Activated CD8-positive, alpha-beta T cell treated with anti-CD3 and anti-CD28 coated beads, Interleukin-2, amount 10 ng/mL, durations not matched to agents 7 days and 5 days (primary cell): ENCODE measurements around the gene DERA. TPM values are rescaled to one million over a fixed set of nuclear protein-coding genes. Genes with fewer than 3 reads are reported as not detected.

Experiments used
- ATAC-seq: fragments of 150-1000 bp; cut with Tn5 transposase; one replicate; pipeline ENCODE4 v1.10.0; 2021; ENCODE audit warnings: moderate library complexity
- CTCF ChIA-PET: fragments of 350-600 bp; sonication (Branson Sonifier 250); formaldehyde crosslinking; loops from one replicate; lab custom pipeline; 2021; ENCODE audit warnings: antibody characterized with exemption; lab: Charles Lee
- POLR2A ChIA-PET: fragments of 350-600 bp; sonication (Branson Sonifier 250); formaldehyde crosslinking; loops from one replicate; lab custom pipeline; 2021; ENCODE audit warnings: antibody characterized with exemption; lab: Charles Lee
- DNase-seq: peaks from one replicate; pipeline ENCODE4 v3.0.0-alpha.2; 2020
- H3K27ac Mint-ChIP-seq: one replicate; pipeline ENCODE4 v1.8.0; 2021; ENCODE audit warnings: mild to moderate bottlenecking, mixed read lengths
- H3K27me3 Mint-ChIP-seq: one replicate; pipeline ENCODE4 v1.8.0; 2021; ENCODE audit warnings: low read depth, mixed read lengths
- H3K36me3 Mint-ChIP-seq: one replicate; pipeline ENCODE4 v1.8.0; 2021; ENCODE audit warnings: low read depth, mixed read lengths
- H3K4me1 Mint-ChIP-seq: one replicate; pipeline ENCODE4 v1.8.0; 2021; ENCODE audit warnings: low read depth, mixed read lengths
- H3K4me3 Mint-ChIP-seq: one replicate; pipeline ENCODE4 v1.8.0; 2021; ENCODE audit warnings: mild to moderate bottlenecking, mixed read lengths
- H3K9me3 Mint-ChIP-seq: one replicate; pipeline ENCODE4 v1.8.0; 2022; ENCODE audit warnings: mixed read lengths; ENCODE audit not compliant: insufficient read depth
- total RNA-seq, 2 experiments: library from RNA; stranded (reverse); gene quantifications; one replicate each; pipeline ENCODE4 v1.2.3, GENCODE V29; 2021

DERA gene
- total RNA-seq, 2 experiments from 2014 or later = 23.1 to 27.7 TPM

DNA sequence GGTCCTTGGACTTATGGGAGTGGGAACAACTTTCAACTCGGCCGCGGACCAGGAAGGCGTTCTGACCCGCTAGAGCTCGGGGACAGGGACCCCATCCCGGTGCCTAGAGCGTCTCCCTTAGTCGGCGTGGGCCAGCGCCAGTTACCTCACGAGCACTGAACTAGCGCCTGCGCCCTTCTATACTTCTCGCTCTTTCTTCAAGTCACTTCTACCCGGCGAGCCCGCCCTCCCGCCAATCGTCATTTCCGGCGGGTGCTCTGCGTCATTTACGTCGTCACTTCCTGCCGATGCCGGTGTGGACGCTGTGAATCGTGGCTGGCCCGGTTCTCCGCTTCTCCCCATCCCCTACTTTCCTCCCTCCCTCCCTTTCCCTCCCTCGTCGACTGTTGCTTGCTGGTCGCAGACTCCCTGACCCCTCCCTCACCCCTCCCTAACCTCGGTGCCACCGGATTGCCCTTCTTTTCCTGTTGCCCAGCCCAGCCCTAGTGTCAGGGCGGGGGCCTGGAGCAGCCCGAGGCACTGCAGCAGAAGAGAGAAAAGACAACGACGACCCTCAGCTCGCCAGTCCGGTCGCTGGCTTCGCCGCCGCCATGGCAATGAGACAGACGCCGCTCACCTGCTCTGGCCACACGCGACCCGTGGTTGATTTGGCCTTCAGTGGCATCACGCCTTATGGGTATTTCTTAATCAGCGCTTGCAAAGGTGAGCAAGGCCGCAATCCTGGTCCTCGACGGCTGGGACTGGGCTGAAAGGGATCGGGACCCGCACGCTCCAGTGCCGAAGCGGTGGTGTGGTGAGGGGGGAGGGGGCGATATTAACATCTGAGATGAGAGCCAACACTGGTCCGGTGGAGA is 28.8 kb upstream of the DERA start, which contains the start of gene STRAP:
TSS of gene STRAP (plus strand) at position 270 of the 854 bp plus-strand sequence. CDS start at position 591, 321 bp downstream.
- H3K4me1 Mint-ChIP-seq = peaks cover 44% of the 10 kb centered on the region
- H3K4me3 Mint-ChIP-seq = peak within 1 kb of the TSS; percentile 93
- peaks cover 32% of the 10 kb centered on the region for H3K36me3 Mint-ChIP-seq
- CTCF ChIA-PET = interaction anchor here (1.0 to 2.5 kb wide), 7 partner anchors 16 to 350 kb away, joined by 3 to 17 read pairs (median 6); partner anchors contain the start of gene DERA
- POLR2A ChIA-PET = interaction anchor here (0.6 to 1.8 kb wide), 10 partner anchors 11 to 1290 kb away, joined by 3 to 6 read pairs (median 3); partner anchors contain the start of gene DERA
- DNase-seq (peak; percentile 96), ATAC-seq (peak; percentile 96)
- H3K9me3 Mint-ChIP-seq = no peaks in the 10 kb centered on the region
- H3K27me3 Mint-ChIP-seq = no peaks in the 10 kb centered on the region
- H3K27ac Mint-ChIP-seq = peak within 1 kb of the TSS; percentile 100

- no peak for DNase-seq
- Mint-ChIP-seq H3K4me3 (peak overlapping the region; percentile 93), H3K9me3 (no peaks in the 10 kb centered on the region), H3K4me1 (peaks cover 46% of the 10 kb centered on the region), H3K36me3 (peaks cover 33% of the 10 kb centered on the region), H3K27me3 (no peaks in the 10 kb centered on the region), H3K27ac (peak overlapping the region; percentile 100)
- ATAC-seq = no peak
- CTCF ChIA-PET = interaction anchor here (1.0 to 2.5 kb wide), 5 partner anchors 15 to 299 kb away, joined by 3 to 17 read pairs (median 8); partner anchors contain the start of gene DERA
- POLR2A ChIA-PET = interaction anchor here (0.6 to 1.2 kb wide), 6 partner anchors 7 to 328 kb away, joined by 3 to 6 read pairs (median 4); no protein-coding TSS in a partner anchor
Observed at GRCh38 chr12:15883536-15883935, 27.6 kb upstream of the DERA start.

DNA sequence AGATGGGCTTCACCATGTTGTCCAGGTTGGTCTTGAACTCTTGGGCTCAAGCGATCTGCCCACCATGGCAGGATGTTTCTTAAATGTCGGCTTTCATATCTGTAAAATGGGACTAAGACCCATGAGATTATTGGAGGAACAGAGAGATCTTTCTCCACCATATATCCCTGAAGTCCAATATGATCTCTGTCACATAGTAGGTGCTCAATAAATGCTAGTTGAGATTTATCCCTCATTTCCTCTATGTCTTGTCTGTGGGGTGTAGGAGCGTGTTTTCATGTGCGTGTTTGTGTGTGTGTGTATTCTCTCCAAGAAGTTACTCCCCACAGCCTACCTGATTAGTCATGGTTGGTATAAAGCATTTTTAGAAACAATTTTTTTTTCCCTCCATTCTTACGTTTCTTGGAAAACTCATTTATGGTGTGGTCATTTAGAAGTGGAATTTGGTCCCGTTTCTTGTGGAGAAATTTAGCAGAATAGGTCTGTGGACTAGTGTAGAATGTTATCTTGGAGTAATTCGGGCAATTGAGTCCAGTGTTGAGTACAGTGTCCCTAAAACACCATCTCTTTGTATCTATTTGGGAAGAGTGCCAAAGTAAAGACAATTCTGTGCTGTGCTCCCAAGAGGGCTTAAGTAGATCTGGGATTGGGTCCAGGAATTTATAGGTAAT is 24.6 kb upstream of the DERA start:
- ATAC-seq (no peak), DNase-seq (no peak)
- ChIA-PET CTCF (interaction anchor here (4.7 kb wide), 1 partner anchor 12 kb away, joined by 32 read pairs; no protein-coding TSS in a partner anchor), POLR2A (no interaction called here)
- H3K27me3 Mint-ChIP-seq = no peaks in the 10 kb centered on the region
- H3K9me3 Mint-ChIP-seq = no peaks in the 10 kb centered on the region
- peaks cover 47% of the 10 kb centered on the region for H3K36me3 Mint-ChIP-seq
- peaks cover 48% of the 10 kb centered on the region for H3K4me1 Mint-ChIP-seq
- no peak overlapping the region for H3K27ac Mint-ChIP-seq
- H3K4me3 Mint-ChIP-seq = no peak overlapping the region

DNA sequence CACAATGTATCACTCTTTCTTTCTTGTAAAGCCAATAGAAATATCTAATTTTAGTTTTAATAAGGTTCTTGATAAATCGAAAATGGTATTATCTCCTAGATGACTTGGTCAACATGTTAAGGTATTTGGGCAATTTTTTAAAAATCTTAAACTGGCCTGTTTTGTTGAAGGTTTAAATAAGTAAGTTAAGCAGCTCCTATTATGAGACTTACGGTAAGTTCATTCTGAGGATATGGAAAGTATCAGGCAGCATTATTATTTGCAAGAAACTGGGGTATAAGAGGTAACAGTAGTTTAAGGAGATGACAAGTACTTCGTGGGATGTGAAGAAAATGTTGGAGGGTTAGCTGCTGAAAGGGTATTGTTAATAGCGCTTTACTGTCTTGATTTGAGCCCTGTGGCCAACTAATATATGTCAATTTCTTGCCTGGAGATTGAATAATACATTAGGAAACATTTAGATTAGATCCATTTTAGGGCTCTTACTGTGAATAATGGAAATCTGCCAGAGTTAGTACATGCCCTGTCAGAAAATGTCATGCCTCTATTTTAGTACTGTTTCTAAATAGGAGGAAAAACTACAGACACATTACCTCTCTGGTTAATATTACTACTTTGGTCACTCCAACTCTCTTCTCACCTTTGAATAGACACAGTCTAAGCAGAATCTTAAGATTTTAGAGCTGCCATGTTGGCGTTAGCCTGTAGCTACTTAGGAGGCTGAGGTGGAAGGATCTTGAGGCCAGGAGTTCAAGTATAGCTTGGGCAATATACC is 23.9 kb upstream of the DERA start:
- DNase-seq (no peak), ATAC-seq (no peak)
- H3K36me3 Mint-ChIP-seq = peaks cover 47% of the 10 kb centered on the region
- H3K27ac Mint-ChIP-seq = no peak overlapping the region
- H3K4me1 Mint-ChIP-seq = peaks cover 43% of the 10 kb centered on the region
- no peaks in the 10 kb centered on the region for H3K27me3 Mint-ChIP-seq
- POLR2A ChIA-PET = interaction anchor here (0.5 kb wide), 1 partner anchor 1076 kb away, joined by 3 read pairs; no protein-coding TSS in a partner anchor
- H3K4me3 Mint-ChIP-seq = no peak overlapping the region
- H3K9me3 Mint-ChIP-seq = no peaks in the 10 kb centered on the region
- CTCF ChIA-PET = interaction anchor here (0.7 to 4.7 kb wide), 4 partner anchors 11 to 355 kb away, joined by 3 to 32 read pairs (median 6); no protein-coding TSS in a partner anchor

DNA sequence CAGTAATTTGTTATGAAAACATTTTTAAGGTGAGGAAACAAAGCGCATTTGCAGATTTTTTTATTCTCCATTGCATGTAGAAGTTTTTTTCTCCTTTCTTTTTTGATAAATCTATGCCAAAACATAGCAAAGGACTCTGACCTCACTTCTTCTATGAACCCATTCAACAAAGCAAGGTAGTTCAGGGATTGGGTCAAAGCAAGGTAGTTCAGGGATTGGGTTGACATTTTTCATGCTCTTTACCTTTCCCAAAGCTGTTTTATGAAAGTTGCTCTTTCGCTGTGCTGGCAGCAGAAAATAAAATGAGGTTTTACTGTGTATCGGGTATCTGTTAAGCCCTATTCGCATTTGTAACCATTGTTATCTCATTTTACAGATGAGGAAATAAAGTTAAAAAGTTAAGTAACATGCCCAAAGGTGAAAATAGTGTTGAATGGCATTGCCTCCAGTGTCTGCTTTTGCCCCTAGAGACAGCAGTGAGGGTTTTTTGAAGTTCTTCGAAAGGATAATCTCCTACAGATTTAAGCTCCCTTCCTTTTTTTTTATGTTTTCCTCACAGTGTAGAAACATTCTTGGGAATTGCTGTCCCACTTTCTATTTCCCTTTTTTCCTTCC is 18.4 kb upstream of the DERA start:
- Mint-ChIP-seq H3K27ac (no peak overlapping the region), H3K27me3 (no peaks in the 10 kb centered on the region), H3K9me3 (no peaks in the 10 kb centered on the region), H3K4me1 (peaks cover 13% of the 10 kb centered on the region), H3K4me3 (no peak overlapping the region), H3K36me3 (peaks cover 25% of the 10 kb centered on the region)
- DNase-seq = no peak
- ATAC-seq = no peak
- ChIA-PET CTCF (interaction anchor here (0.9 to 1.8 kb wide), 3 partner anchors 8 to 29 kb away, joined by 3 to 7 read pairs (median 4); partner anchors contain the start of gene DERA), POLR2A (no interaction called here)

DNA sequence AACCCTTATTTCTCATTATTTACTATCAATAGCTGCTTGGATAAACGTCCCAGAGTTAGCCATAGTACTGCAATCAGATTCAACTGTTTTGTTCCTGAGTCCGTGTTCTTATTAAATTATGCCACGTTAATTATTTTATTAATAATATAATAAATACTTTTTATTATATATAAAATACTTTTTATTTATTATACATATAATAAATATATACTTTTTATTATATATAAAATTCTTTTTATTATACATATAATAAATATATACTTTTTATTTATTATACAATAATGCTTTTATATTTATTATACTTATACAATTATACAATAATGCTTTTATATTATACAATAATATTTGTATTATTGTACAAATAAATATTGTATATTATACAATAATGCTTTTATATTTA is 17.9 kb upstream of the DERA start:
- no peaks in the 10 kb centered on the region for H3K27me3 Mint-ChIP-seq
- POLR2A ChIA-PET = interaction anchor here (1.3 kb wide), 1 partner anchor 10 kb away, joined by 6 read pairs; no protein-coding TSS in a partner anchor
- H3K27ac Mint-ChIP-seq = no peak overlapping the region
- H3K4me1 Mint-ChIP-seq = peaks cover 15% of the 10 kb centered on the region
- no peak for DNase-seq
- ATAC-seq = no peak
- H3K36me3 Mint-ChIP-seq = peaks cover 27% of the 10 kb centered on the region
- no peak overlapping the region for H3K4me3 Mint-ChIP-seq
- no peaks in the 10 kb centered on the region for H3K9me3 Mint-ChIP-seq
- CTCF ChIA-PET = interaction anchor here (0.9 to 1.8 kb wide), 3 partner anchors 8 to 29 kb away, joined by 3 to 7 read pairs (median 4); partner anchors contain the start of gene DERA

DNA sequence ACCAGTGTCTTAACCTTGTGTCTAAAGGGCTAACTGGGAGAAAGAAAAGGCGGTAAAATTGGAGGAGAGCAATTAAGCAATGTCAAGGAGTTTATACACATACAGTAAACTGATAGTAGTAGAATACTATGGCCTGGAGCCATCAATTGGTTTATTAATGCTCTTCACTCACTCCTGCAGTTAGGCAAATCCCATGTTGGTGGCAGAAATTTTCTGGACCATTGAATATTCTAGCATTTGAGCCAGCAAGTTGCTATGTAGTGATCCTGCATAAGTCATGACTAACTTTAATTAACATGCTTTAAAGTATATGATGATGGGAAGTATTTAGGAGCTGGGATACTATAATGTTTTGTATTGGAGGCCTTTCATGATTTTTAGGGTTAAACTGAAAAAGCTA is 14.3 kb upstream of the DERA start:
- Mint-ChIP-seq H3K9me3 (no peaks in the 10 kb centered on the region), H3K4me3 (no peak overlapping the region), H3K4me1 (peaks cover 12% of the 10 kb centered on the region), H3K27me3 (no peaks in the 10 kb centered on the region), H3K27ac (no peak overlapping the region), H3K36me3 (peaks cover 34% of the 10 kb centered on the region)
- ChIA-PET CTCF (interaction anchor here (1.2 to 3.3 kb wide), 9 partner anchors 8 to 372 kb away, joined by 3 to 40 read pairs (median 10); partner anchors contain the start of genes DERA and STRAP), POLR2A (interaction anchor here (1.6 kb wide), 1 partner anchor 14 kb away, joined by 7 read pairs; the partner anchor contains the start of gene DERA)
- ATAC-seq (no peak), DNase-seq (no peak)

GRCh38 chr12:15897433-15897832 is 13.7 kb upstream of the DERA start:
- ChIA-PET CTCF (interaction anchor here (0.6 to 3.3 kb wide), 12 partner anchors 8 to 372 kb away, joined by 3 to 40 read pairs (median 7); partner anchors contain the start of genes DERA and STRAP), POLR2A (interaction anchor here (0.9 to 1.6 kb wide), 2 partner anchors 13 to 15 kb away, joined by 4 to 7 read pairs; partner anchors contain the start of gene DERA)
- Mint-ChIP-seq H3K9me3 (no peaks in the 10 kb centered on the region), H3K36me3 (peaks cover 38% of the 10 kb centered on the region), H3K4me1 (peaks cover 12% of the 10 kb centered on the region), H3K27ac (no peak overlapping the region), H3K27me3 (no peaks in the 10 kb centered on the region), H3K4me3 (no peak overlapping the region)
- ATAC-seq (no peak), DNase-seq (no peak)

DNA sequence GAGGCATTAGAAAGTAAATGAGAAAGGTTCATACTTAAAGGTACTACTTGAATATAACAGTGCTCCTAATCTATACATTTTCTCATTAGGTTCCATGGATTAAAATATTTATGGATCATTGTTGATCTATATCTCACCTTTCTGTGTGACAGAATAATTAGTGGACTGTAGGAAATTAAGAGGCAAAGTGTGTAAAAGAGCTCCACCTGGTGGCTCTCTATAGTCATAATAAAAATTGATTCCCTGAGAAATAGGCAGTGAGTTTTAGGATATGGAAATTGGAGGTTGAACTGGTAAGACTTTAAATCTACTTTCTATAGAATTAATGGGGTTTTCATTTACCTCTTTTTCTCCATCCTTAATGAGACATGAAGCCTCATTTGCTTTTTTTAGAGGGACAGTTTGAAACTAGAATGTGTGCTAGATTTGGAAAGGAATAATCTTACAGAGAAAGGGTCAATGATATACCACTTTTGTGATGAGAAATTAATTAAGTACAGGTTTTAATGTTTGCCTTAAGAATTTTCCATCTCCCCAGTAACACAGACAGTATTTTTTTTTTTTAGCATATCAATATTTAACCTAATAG is 11.8 kb upstream of the DERA start:
- POLR2A ChIA-PET = no interaction called here
- Mint-ChIP-seq H3K4me3 (no peak overlapping the region), H3K4me1 (peaks cover 12% of the 10 kb centered on the region), H3K27me3 (no peaks in the 10 kb centered on the region), H3K9me3 (no peaks in the 10 kb centered on the region), H3K36me3 (peaks cover 41% of the 10 kb centered on the region), H3K27ac (no peak overlapping the region)
- ATAC-seq (peak; percentile 57), DNase-seq (no peak)
- CTCF ChIA-PET = interaction anchor here (1.0 to 3.3 kb wide), 7 partner anchors 9 to 367 kb away, joined by 4 to 40 read pairs (median 17); partner anchors contain the start of genes DERA and STRAP

GRCh38 chr12:15904378-15904920 is 6.7 kb upstream of the DERA start:
- Mint-ChIP-seq H3K27ac (no peak overlapping the region), H3K4me1 (peaks cover under 1% of the 10 kb centered on the region)
- POLR2A ChIA-PET = no interaction called here

More at GRCh38 chr12:15904378-15904920, 6.7 kb upstream of the DERA start:
- peaks cover 38% of the 10 kb centered on the region for H3K36me3 Mint-ChIP-seq
- no peaks in the 10 kb centered on the region for H3K27me3 Mint-ChIP-seq
- DNase-seq (no peak), ATAC-seq (no peak)
- CTCF ChIA-PET = no interaction called here
- no peaks in the 10 kb centered on the region for H3K9me3 Mint-ChIP-seq
- no peak overlapping the region for H3K4me3 Mint-ChIP-seq
